ENCODE results near the gene PFAS.
A peak's percentile ranks its signal among the peaks of the same experiment; 100 is the strongest.
"Not testable (repeated sequence)": the region's sequence is repeated elsewhere in the genome, so short reads cannot be mapped to it uniquely, and the experiment has no call there.

Gene PFAS

DNA sequence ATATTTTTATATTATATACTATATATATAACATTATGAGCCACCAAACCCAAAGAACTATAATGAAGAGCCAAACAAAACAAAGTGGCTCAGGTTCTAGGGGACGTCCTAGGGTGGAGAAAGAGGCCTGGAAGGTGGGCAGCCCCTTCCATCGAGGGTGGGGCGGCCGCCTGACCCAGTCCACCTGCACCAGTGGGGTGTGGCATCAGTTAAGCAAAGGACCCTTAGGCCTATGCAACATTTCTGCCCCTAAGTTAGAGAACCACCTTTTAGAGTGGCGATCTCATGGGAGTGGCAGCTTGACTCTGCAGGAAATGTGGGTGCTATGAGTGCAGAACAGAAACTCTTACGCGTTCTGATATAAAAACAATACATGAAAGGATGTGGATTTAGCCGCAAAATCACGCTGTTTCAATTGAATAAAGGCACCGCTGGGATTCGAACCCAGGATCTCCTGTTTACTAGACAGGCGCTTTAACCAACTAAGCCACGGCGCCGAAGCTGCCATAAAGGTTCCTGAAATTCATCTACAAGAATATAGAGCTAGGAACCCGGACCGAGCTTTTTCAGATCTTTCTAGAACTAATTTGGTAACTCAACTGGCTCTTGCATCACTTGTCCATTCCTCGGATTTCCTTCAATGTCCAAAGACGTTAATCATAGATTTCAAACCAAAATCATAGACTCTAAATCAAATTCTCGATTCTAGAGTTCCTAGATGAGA, 23.1 kb upstream of the PFAS start:
- DNase-seq (ENCODE audit: low read depth): peak; percentile 39

DNA sequence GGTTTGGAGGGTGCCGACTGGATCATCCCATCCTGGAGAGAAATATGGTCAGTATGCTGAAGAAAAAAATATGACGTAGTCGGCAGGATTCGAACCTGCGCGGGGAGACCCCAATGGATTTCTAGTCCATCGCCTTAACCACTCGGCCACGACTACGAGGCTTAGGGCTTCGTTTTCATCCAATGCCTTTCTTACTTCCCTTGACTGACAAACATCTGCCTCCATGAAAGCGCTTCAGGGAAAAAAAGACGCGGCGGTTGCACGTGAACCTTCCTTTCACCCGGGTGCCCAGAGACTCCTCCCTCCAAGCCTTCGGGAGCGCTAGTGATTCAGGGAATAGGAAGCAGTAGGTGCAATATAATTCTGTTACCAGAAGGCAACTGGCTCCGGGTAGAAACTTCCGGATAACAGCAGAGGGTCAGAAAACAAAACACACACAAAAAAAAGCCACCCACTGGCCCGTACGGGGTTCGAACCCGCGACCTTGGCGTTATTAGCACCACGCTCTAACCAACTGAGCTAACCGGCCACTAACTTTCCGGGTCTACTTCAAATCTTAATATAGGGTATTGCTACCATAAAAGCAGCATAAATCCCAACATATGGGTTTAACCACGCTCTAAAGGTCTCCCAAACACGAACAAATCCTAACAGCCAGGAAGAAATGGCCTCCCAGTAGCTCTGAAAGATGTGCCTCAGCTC, 22.4 kb upstream of the PFAS start:
- no peak for DNase-seq (ENCODE audit: low read depth)

DNA sequence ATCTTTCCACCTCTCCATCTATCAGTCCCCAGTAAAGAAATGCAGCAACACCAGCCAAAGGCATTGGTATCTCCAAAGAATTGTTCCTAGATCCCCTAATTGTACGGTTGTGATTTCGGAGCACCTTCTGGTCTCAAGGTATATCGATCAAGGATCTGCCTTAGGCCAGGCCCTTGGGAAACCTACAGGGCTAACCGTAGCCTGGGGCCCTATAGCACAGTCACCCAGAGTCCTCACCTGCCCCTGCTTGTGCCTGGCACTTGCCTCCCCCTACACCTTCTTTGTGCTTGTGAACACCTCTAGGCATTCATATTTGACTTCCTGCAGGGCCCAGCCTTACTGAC, 21.9 kb upstream of the PFAS start:
- DNase-seq (ENCODE audit: low read depth): no peak

DNA sequence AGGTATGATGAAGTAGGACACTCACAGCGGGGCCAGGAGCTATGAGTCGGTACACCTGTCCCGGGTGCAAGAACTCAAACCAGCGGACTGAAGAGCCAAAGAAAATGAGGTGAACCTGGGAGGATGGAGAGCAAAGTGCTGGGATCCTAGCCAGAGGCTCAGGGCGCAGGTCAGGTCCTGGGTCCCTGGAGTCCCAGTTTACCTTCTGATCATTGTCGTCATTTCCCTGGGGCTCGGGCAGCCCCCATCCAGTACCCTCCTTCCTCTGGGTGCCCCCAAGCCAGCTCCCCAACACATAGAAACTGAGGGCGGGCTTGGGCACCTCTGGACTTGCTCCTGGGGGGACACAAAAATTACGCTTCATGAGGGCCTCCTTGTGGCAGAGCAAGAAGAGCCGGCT, 17.4 kb upstream of the PFAS start:
- no peak for DNase-seq (ENCODE audit: low read depth)

DNA sequence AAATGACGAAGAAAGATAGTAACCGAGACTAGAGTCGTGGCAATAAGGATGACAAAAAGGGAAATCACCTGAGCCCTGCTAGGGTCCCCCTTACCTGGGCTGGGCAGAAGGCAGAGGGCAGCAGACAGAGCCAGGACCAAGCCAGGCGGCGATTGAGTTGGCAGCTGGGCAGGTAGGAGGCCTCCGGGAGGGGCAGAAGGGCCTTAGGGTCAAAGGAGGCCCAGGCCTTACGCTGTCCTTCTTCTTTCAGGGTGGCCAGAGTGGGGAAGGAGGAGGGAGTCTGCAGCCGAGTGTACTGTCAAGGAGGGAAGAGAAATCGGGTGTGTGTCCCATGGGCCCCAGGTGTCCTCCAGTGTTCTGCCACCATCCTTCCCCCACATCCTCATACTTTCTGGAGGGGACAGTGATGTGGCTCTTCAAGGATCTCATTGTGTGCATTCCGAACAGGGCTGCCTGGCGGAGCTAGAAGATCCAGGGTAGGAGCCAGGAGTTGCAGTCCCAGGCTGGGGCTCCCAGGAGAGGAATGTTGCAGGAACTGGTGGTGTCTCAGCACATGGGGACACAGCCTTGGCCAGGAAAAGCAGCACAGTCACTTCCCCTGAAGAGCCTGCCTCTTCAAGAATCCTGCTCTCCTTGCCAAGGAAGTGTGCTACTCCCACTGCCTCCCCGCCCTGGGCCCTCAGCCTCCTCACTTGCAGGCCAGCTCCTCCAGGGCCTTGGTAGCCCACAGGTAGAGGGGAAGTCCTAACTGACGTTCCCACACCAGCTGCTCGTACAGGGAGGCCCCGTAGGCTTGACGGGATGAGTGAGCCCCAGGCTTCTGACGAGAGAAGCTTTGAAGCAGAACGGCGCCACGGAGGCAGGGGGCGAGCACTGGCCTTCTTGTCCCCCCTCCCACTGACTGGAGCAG, 14.5 kb upstream of the PFAS start:
- no peak for DNase-seq (ENCODE audit: low read depth)

GRCh38 chr17:8235676-8236075, 13.4 kb upstream of the PFAS start:
- no peak for DNase-seq (ENCODE audit: low read depth)

- no peak for DNase-seq (ENCODE audit: low read depth)
Observed at GRCh38 chr17:8237175-8237574, 11.9 kb upstream of the PFAS start.

DNA sequence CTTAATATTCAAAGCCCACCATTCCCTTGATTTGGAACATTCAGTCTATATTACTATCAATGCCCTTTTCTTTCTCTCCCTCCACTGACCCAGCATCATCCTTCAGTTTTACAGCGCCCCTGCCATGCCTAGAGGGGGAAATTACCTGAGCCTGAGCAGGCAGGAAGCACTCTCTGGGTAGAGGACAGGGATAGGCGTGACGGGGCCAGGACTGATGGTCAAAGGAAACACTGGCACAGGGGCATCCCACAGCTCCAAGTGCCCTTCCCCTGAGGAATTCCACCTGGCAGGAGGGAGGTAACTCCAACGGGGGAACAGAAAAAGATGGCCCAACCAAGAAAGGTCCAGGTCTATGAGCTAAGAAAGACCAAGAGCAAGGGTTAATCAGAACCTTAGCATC, 11.2 kb upstream of the PFAS start:
- no peak for DNase-seq (ENCODE audit: low read depth)

DNA sequence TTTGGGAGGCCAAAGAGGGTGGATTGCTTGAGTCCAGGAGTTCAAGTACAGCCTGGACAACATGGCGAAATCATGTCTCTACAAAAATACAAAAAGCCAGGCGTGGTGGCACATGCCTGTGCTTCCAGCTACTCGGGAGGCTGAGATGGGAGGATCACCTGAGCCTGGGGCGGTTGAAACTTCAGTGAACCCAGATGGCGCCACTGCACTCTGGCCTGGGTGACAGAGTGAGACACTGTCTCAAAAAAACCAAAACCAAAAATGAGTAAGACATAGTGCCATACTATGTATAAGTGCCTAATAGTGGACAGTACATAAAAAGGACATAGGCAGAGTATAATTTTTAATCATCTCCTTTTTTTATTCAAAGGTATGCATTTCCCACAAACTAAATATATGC, 5.3 kb upstream of the PFAS start:
- no peak for DNase-seq (ENCODE audit: low read depth)

DNA sequence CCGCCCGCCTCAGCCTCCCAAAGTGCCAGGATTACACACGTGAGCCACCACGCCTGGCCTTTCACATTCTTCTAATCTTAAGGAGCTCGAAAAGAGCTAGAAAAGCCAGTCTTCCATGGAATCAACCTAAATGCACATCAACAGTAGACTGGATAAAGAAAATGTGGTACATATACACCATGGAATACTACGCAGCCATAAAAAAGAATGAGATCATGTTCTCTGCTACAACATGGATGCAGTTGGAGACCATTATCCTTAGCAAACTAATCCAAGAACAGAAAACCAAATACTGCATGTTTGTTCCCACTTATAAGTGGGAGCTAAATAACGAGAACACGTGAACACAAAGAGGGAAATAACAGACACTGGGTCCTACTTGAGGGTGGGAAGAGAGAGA, 4.3 kb upstream of the PFAS start:
- no peak for DNase-seq (ENCODE audit: low read depth)

- DNase-seq (ENCODE audit: low read depth): no peak
Observed at GRCh38 chr17:8249621-8250500, 772 bp downstream of the PFAS start.

DNA sequence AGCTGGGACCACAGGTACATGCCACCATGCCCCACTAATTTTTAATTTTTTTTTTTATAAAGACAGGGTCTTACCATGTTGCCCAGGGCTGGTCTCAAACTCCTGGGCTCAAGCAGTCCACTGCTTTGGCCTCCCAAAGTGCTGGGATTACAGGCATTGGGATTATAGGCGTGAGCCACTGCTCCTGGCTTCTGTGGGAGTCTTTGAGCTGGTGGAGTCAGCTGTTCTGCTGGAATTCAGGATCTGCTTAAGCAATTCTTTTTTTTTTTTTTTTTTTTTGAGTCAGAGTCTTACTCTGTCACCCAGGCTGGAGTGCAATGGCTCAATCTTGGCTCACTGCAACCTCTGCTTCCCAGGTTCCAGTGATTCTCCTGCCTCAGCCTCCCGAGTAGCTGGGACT, 2.3 kb downstream of the PFAS start:
- DNase-seq (ENCODE audit: low read depth): not testable (repeated sequence)

DNA sequence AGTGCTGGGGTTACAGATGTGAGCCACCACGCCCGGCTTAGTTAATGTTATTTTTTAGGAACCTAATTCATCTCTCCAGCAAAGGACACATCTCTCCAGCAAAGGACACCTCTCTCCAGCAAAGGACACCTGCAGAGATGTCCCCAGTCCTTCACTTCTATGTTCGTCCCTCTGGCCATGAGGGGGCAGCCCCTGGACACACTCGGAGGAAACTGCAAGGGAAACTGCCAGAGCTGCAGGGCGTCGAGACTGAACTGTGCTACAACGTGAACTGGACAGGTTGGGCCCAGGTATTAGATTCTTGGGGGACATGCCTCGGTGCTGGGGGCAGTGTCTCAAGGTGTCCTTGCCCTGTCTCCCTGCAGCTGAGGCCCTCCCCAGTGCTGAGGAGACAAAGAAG, 4.7 kb downstream of the PFAS start:
- DNase-seq (ENCODE audit: low read depth): no peak

DNA sequence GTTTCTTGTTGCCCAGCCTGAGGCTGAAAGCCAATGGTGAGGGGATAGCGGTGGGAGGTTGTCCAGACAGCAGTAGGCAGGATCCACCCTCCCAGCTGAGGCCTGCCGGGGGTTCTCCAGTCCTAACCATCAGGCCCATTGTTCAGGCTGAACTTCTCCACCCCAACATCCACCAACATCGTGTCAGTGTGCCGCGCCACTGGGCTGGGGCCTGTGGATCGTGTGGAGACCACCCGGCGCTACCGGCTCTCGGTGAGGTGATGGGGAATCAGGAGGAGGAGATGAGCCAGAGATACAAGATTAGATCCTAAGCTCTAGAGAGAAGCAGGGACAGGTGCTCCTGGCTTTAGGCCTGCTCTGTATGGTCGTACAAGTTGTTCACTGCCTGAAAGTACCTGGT, 5.8 kb downstream of the PFAS start:
- DNase-seq (ENCODE audit: low read depth): no peak

GRCh38 chr17:8255499-8255898, 6.4 kb downstream of the PFAS start:
- DNase-seq (ENCODE audit: low read depth): no peak

- DNase-seq (ENCODE audit: low read depth): no peak
Observed at GRCh38 chr17:8256291-8256690, 7.2 kb downstream of the PFAS start.

- DNase-seq (ENCODE audit: low read depth): no peak
Observed at GRCh38 chr17:8256691-8257090, 7.6 kb downstream of the PFAS start.

DNA sequence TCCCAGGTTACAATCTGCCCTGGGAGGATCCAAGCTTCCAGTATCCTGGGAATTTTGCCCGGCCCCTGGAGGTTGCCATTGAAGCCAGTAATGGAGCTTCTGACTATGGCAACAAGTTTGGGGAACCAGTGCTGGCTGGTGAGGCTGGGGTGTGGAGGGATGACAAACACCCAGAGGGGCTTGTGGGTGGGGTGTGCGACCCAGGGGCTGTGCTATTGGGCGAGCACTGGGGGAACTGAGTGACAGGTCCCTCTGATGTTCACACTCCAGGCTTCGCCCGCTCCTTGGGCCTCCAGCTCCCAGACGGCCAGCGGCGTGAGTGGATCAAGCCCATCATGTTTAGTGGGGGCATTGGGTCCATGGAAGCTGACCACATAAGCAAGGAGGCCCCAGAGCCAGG, 8.7 kb downstream of the PFAS start:
- no peak for DNase-seq (ENCODE audit: low read depth)

- DNase-seq (ENCODE audit: low read depth): no peak
Observed at GRCh38 chr17:8264320-8264719, 15.2 kb downstream of the PFAS start.

- no peak for DNase-seq (ENCODE audit: low read depth)
Observed at GRCh38 chr17:8264836-8265542, 15.9 kb downstream of the PFAS start.

Data from T-helper 22 cell (primary cell).